ENCODE results near the gene CCL4.

Gene CCL4

GRCh38 chr17:36066365-36066985, 37.2 kb upstream of the CCL4 start:
- CTCF ChIA-PET = interaction anchor here (0.7 kb wide), 1 partner anchor 43 kb away, joined by 4 read pairs; no protein-coding TSS in a partner anchor
- no peak overlapping the region for H3K27ac ChIP-seq
- POLR2A ChIA-PET (ENCODE audit: low non-redundant PET) = no interaction called here
- TF ChIP-seq CTCF (conservative IDR thresholded peaks at IDR 0.05; ENCODE audit: low read depth) = no peak
- no peak for DNase-seq (ENCODE audit: low spot score)

- DNase-seq (ENCODE audit: low spot score) = no peak
Observed at GRCh38 chr17:36068524-36068923, 35.1 kb upstream of the CCL4 start.

GRCh38 chr17:36069136-36069535, 34.5 kb upstream of the CCL4 start:
- ChIA-PET CTCF (interaction anchor here (0.5 to 0.7 kb wide), 2 partner anchors 124 to 1129 kb away, joined by 3 to 5 read pairs; no protein-coding TSS in a partner anchor), POLR2A (ENCODE audit: low non-redundant PET) (no interaction called here)
- no peak overlapping the region for H3K27ac ChIP-seq
- DNase-seq (ENCODE audit: low spot score) = no peak
- TF ChIP-seq CTCF (conservative IDR thresholded peaks at IDR 0.05; ENCODE audit: low read depth) = no peak

More at GRCh38 chr17:36068524-36068923, 35.1 kb upstream of the CCL4 start:
- POLR2A ChIA-PET (ENCODE audit: low non-redundant PET) = no interaction called here
- H3K27ac ChIP-seq = no peak overlapping the region
- no peak for TF ChIP-seq CTCF (conservative IDR thresholded peaks at IDR 0.05; ENCODE audit: low read depth)
- CTCF ChIA-PET = interaction anchor here (0.5 to 0.7 kb wide), 3 partner anchors 10 to 1129 kb away, joined by 3 to 5 read pairs (median 3); no protein-coding TSS in a partner anchor

- no peak for DNase-seq (ENCODE audit: low spot score)
- CTCF ChIA-PET = no interaction called here
- no peak for TF ChIP-seq CTCF (conservative IDR thresholded peaks at IDR 0.05; ENCODE audit: low read depth)
- no peak overlapping the region for H3K27ac ChIP-seq
- POLR2A ChIA-PET (ENCODE audit: low non-redundant PET) = no interaction called here
Observed at GRCh38 chr17:36070427-36070826, 33.2 kb upstream of the CCL4 start.

- POLR2A ChIA-PET (ENCODE audit: low non-redundant PET) = no interaction called here
Observed at GRCh38 chr17:36071751-36072150, 31.9 kb upstream of the CCL4 start.

More at GRCh38 chr17:36071751-36072150, 31.9 kb upstream of the CCL4 start:
- no peak overlapping the region for H3K27ac ChIP-seq
- CTCF ChIA-PET = interaction anchor here (1.2 to 1.4 kb wide), 2 partner anchors 17 to 38 kb away, joined by 3 read pairs; no protein-coding TSS in a partner anchor
- no peak for DNase-seq (ENCODE audit: low spot score)
- no peak for TF ChIP-seq CTCF (conservative IDR thresholded peaks at IDR 0.05; ENCODE audit: low read depth)

Data from RWPE1 (cell line).